HG03575 (cell line): ENCODE results near the gene ZKSCAN4.

ENCODE experiments used
- ATAC-seq: cut with Tn5 transposase; IDR thresholded peaks from one replicate; pipeline ENCODE4 v1.9.1; 2021; ENCODE audit not compliant: unreplicated experiment, insufficient number of reproducible peaks, low FRiP score; ENCODE audit errors: extremely low read depth

The ZKSCAN4 gene

GRCh38 chr6:28213213-28213523 is 38.9 kb downstream of the ZKSCAN4 start:
- ATAC-seq = no peak

DNA sequence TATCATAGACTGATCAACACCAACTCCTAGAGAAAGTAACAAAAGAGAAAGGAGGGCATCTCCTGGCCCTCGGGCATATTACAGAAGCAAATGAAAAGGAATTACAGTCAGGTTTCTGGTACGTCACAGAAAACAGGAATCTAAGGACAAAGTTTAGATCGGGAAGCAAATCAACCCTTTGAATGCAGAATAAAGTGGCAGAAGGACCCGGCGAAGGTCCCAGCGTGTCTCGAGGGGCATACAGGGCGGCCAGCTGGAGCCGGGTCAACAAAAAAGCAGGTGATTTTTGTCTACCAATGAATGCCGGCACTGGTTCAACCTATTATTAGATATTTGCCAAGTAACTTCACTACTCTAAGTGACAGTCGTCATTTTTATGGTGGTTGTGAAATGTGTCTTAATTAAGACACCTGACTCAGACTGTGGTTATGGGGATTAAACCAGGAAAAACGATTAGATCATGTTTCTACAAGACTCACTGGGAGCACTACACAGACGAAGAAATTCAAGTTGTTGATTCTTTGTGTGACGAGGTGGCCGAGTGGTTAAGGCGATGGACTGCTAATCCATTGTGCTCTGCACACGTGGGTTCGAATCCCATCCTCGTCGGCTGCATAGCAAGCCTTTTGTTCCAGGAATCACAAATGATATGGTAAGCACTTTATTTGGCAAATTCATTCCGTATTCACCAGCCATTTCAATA is 39.4 kb downstream of the ZKSCAN4 start:
- ATAC-seq = no peak

- ATAC-seq = no peak
Observed at GRCh38 chr6:28211840-28212509, 40.1 kb downstream of the ZKSCAN4 start.

- ATAC-seq = no peak
Observed at GRCh38 chr6:28209753-28210535, 42.1 kb downstream of the ZKSCAN4 start.

- ATAC-seq = no peak
Observed at GRCh38 chr6:28208111-28208659, 43.9 kb downstream of the ZKSCAN4 start.

DNA sequence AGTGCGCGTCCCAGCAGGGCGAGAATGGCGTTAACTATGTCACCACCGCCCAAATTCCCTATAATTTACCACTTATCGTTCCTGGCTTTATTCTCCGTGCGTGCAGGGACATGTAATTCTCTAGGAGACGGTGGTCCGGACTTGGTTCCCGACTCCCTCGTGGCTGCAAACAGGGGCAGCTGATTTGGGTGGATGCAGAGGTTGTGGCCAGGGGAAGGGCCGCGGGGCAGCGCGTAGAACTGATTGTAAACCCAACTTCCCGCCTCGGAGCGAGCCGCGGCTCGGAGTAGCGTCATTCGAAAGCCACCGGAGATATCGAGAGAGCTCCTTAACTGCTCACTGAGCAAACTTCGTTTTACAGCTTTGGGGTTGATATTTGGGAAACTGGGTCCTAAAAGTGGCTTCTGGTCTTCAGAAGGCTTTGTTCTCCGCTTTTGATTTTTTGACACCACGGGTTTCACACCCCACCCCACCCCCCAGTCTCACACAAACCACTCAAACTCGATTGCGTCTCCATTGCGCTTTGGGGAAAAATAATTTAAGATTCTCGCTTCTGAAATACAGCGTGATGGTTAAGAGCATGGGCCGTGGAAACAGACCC is 44.5 kb downstream of the ZKSCAN4 start:
- ATAC-seq = no peak

DNA sequence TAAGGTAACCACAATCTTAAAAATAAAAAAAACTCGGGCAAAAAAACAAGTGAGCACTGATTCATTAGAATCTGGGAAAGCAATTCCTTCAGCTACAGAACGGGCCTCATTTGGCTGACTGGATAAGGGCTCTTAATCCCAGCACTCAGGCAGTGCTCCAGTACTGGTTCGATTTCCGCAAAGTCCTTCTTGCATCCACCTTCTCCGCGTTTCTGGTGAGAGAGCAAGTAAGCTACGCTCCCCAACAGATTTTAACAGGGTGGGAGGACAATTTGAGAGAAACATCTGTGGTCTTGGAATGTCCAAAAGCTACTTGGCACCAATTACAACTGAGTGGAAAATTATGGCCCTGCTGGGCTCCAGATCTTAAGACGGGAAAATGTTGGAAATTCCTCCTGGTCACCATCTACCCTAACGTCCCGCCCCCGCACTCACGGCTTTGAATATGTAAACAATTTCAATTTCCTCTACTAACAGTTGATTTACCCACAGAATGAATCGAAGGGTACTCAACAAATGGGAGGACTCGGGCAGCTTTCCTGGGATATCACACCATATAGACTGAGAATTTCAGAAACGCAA is 45.0 kb downstream of the ZKSCAN4 start:
- ATAC-seq = no peak

DNA sequence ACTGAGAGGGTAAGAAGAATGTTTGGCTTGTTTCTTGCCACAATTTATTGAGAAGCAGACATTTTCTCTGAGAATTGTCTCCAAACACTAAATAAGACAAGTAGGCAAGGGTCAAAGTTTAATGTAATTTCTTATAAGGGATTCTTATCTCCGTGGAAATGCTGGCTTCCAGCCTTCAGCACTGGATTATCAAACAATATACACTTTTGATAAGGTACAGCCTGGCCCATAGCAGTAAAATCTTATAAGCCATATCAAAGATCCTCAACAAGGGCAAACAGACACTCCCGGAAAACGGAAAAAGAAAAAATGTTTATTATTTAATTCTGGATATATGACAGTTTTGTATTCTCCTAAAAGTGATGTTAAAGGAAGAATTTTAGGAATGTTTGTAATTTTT is 45.5 kb downstream of the ZKSCAN4 start:
- ATAC-seq = no peak

- ATAC-seq = no peak
Observed at GRCh38 chr6:28205879-28206278, 46.2 kb downstream of the ZKSCAN4 start.

DNA sequence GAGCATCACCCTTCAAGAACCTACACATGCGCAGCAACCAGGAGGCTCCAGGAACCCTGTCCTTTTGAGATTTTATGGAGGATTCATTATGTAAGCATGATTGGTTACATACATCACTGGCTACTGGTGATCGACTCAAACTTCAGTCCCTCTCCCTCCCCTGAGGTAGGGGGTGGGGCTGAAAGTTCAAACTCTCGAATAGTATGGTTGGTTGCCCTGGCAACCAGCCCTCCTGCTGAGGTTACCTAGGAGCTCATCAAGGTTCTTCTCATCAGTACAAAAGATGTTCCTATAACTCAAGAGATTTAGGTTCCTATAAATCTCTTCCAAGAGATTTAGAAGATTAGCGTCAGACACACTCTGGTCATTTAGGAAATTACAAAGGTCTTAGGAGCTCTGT is 48.9 kb downstream of the ZKSCAN4 start:
- ATAC-seq = no peak

GRCh38 chr6:28200020-28200419 is 52.0 kb downstream of the ZKSCAN4 start:
- ATAC-seq = no peak
